ENCODE measurements around the gene DSTN.

DNA sequence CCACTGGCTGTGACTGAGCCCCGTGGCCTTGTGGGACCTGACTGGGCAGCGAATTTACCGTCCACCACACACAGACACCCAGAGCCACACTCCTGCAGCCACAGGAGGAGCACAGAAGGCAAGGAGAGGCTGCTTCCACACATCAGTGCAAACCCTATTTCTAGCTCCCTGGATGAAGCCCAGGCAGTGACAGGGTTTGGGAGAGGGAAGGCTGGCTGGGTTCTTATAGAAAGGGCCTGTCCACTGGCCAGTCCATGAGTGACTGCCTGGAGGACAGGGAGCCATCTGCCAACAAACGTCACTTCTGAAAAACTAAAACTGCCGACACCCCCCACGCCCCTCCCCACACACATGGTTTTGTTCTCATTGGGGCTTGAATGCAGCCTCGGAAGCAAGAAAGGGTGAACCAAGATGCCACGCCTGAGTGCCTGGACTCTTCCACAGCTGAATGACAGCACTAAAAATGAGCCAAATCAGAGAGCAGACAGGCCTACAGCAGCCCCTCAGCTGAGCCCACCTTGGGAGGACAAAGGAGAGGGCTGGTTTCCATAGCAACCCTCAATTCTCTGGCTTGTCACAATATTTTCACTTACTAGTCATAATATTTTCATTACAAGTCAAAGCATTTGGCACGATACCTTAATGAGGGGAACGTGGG lies 73.8 kb downstream of the DSTN start:
- TF ChIP-seq, protein P1, sequence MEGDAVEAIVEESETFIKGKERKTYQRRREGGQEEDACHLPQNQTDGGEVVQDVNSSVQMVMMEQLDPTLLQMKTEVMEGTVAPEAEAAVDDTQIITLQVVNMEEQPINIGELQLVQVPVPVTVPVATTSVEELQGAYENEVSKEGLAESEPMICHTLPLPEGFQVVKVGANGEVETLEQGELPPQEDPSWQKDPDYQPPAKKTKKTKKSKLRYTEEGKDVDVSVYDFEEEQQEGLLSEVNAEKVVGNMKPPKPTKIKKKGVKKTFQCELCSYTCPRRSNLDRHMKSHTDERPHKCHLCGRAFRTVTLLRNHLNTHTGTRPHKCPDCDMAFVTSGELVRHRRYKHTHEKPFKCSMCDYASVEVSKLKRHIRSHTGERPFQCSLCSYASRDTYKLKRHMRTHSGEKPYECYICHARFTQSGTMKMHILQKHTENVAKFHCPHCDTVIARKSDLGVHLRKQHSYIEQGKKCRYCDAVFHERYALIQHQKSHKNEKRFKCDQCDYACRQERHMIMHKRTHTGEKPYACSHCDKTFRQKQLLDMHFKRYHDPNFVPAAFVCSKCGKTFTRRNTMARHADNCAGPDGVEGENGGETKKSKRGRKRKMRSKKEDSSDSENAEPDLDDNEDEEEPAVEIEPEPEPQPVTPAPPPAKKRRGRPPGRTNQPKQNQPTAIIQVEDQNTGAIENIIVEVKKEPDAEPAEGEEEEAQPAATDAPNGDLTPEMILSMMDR (conservative IDR thresholded peaks at IDR 0.05; ENCODE audit: low read length) = no peak
- TF ChIP-seq EZH2phosphoT487 (IDR thresholded peaks at IDR 0.05; ENCODE audit: borderline replicate concordance, low read depth, low read length) = no peak

Data from OCI-LY7 (cell line).